ENCODE results near the gene RALGPS1.

The RALGPS1 gene

DNA sequence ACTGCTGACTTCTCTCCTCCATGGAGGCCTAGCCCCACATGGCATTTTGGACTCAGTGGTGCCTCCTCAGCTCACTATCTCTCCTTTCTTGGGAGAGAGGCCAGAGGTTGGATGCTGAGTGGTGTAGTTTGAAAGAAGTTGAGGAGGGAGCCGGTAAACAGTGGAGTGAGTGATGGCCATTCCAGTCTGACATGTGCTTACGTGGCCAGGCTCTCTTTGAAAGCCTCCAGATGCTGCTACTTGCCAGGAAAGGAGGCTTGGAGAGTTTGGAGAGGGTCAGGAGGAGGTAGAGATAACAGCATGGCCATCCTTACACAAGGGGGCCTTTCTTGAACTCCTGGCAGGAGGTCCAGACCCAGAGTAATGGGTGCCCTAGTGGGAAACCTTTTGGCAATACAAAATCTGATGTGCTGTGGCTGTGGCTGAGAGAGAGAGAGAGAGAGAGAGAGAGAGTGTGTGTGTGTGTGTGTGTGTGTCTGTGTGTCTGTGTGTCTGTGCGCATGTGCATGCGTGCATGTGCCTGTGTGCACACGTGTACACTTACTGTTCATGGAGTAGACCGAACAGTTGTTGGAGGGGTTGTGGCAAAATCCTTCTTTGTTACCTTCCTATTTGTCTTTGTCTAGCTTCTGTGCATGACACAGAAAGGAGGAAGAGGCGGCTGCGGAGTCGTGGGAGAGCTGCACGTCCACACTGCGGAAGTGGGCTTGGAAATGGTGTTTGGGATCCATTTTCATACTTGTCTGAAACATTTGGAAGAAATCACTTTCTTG lies 37.8 kb downstream of the RALGPS1 start:
- no peak for DNase-seq
- peak overlapping the region in 1 of 2 donors; percentile 74 for H3K27ac Mint-ChIP-seq
- H3K36me3 Mint-ChIP-seq (ENCODE audit: insufficient read depth), result no peaks in the 10 kb centered on the region
- H3K4me1 Mint-ChIP-seq (ENCODE audit: low read depth in 2 of 2), result peaks cover 2 to 5% of the 10 kb centered on the region in 2 donors
- H3K9me3 Mint-ChIP-seq, result no peaks in the 10 kb centered on the region
- H3K4me3 Mint-ChIP-seq, result no peak overlapping the region
- H3K27me3 Mint-ChIP-seq, result no peaks in the 10 kb centered on the region
- no peak for ATAC-seq (replicated peaks)

DNA sequence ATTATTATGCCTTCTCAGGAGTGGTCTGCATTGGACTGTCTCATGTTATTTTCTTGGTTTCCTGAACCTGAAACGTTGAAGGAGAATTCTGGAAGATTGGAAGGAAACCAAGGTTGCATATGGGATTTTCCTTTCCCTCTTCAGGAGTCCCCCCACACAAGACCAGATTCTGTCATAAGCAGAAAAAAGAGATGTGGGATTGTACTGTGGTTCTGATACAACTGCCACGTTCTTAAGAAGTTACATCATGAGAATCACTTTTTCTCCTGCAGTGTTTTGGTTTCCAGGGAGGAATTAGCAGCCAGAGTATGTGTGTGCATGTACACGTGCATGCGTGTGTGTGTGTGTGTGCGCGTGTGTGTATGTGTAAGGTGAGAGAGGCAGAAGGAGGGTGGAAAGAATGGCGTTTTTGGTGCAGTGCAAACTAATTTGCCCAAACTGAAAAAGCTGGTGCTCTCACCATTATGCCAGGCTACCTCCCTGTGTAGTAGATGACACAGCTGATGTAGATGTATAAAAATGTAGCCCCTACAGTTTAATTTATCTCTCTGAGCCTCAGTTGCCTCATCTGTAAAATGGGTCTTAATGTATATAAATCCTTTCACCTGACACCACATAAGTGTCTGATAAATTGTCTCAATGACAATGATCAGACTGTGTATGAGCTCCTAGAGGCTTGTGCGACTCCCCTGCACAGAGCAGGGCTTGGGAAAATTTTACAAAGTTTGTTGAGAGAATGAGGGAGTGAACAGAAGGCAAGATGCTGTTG lies 38.6 kb downstream of the RALGPS1 start:
- no peak for DNase-seq
- no peak overlapping the region for H3K27ac Mint-ChIP-seq
- no peaks in the 10 kb centered on the region for H3K27me3 Mint-ChIP-seq
- no peaks in the 10 kb centered on the region for H3K36me3 Mint-ChIP-seq (ENCODE audit: insufficient read depth)
- no peaks in the 10 kb centered on the region for H3K9me3 Mint-ChIP-seq
- no peak for ATAC-seq (replicated peaks)
- H3K4me3 Mint-ChIP-seq, result no peak overlapping the region
- H3K4me1 Mint-ChIP-seq (ENCODE audit: low read depth in 2 of 2), result peaks cover 0 to 5% of the 10 kb centered on the region in 2 donors

DNA sequence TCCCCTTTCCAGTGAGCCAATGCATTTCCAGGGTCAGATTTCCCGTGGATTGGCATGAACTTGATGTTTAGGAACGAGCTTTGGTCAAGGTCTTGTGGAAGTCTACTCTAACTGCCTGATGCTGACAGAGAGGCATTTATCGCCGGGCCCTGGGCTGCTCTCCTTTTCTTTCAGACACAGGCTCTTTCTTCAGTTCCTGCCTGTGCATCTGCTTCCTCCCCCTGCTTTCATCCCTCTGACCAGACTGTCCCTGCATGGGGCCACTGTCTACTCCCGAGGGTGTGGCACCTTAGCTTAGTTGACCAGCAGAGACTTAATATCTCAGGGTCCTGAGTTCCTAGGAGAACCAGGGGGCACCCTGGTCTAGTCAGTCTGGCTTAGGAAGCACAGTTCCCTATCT lies 41.2 kb downstream of the RALGPS1 start:
- H3K27ac Mint-ChIP-seq, result no peak overlapping the region
- DNase-seq, result no peak
- no peak overlapping the region for H3K4me3 Mint-ChIP-seq
- H3K9me3 Mint-ChIP-seq, result no peaks in the 10 kb centered on the region
- H3K36me3 Mint-ChIP-seq (ENCODE audit: insufficient read depth), result no peaks in the 10 kb centered on the region
- no peak for ATAC-seq (replicated peaks)
- no peaks in the 10 kb centered on the region for H3K27me3 Mint-ChIP-seq
- H3K4me1 Mint-ChIP-seq (ENCODE audit: low read depth in 2 of 2), result peaks cover 0 to 18% of the 10 kb centered on the region in 2 donors

GRCh38 chr9:126956917-126957686 lies 42.5 kb downstream of the RALGPS1 start:
- H3K4me1 Mint-ChIP-seq (ENCODE audit: low read depth in 2 of 2), result peaks cover 0 to 21% of the 10 kb centered on the region in 2 donors
- H3K36me3 Mint-ChIP-seq (ENCODE audit: insufficient read depth), result no peaks in the 10 kb centered on the region
- peak overlapping the region; percentile 11 to 16 for H3K27ac Mint-ChIP-seq
- DNase-seq, result no peak
- no peak overlapping the region for H3K4me3 Mint-ChIP-seq
- no peaks in the 10 kb centered on the region for H3K27me3 Mint-ChIP-seq
- no peak for ATAC-seq (replicated peaks)
- no peaks in the 10 kb centered on the region for H3K9me3 Mint-ChIP-seq

GRCh38 chr9:126957687-126958053 lies 43.1 kb downstream of the RALGPS1 start:
- no peak overlapping the region for H3K27ac Mint-ChIP-seq
- H3K36me3 Mint-ChIP-seq (ENCODE audit: insufficient read depth), result no peaks in the 10 kb centered on the region
- no peaks in the 10 kb centered on the region for H3K9me3 Mint-ChIP-seq
- H3K27me3 Mint-ChIP-seq, result no peaks in the 10 kb centered on the region
- no peak overlapping the region for H3K4me3 Mint-ChIP-seq
- no peak for ATAC-seq (replicated peaks)
- peaks cover 0 to 16% of the 10 kb centered on the region in 2 donors for H3K4me1 Mint-ChIP-seq (ENCODE audit: low read depth in 2 of 2)
- DNase-seq, result no peak

GRCh38 chr9:126959336-126959735 lies 44.8 kb downstream of the RALGPS1 start:
- peaks cover 2% of the 10 kb centered on the region for H3K36me3 Mint-ChIP-seq (ENCODE audit: insufficient read depth)
- DNase-seq, result no peak
- ATAC-seq (replicated peaks), result no peak
- peaks cover 0 to 16% of the 10 kb centered on the region in 2 donors for H3K4me1 Mint-ChIP-seq (ENCODE audit: low read depth in 2 of 2)
- peak overlapping the region in 1 of 2 donors; percentile 35 for H3K27ac Mint-ChIP-seq
- H3K4me3 Mint-ChIP-seq, result no peak overlapping the region
- no peaks in the 10 kb centered on the region for H3K27me3 Mint-ChIP-seq
- no peaks in the 10 kb centered on the region for H3K9me3 Mint-ChIP-seq

DNA sequence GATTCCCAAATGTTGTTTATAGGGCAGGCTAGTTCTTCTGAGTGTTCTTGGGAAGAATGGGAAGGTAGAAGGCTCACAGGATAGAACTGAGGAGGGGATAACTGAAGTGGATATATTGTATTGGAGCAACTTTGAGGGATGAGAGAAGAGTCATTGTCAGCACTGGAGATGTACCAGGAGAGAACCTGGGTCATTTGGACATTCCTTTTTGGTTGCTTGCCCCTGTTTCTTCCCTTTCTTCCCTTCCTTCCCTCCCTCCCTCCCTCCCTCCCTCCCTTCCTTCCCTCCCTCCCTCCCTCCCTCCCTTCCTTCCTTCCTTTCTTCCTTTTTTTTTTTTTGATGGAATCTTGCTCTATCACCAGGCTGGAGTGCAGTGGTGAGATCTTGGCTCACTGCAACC lies 45.3 kb downstream of the RALGPS1 start:
- Mint-ChIP-seq H3K9me3 (no peaks in the 10 kb centered on the region), H3K4me1 (ENCODE audit: low read depth in 2 of 2) (peaks cover 0 to 16% of the 10 kb centered on the region in 2 donors), H3K4me3 (no peak overlapping the region), H3K36me3 (ENCODE audit: insufficient read depth) (peaks cover 2% of the 10 kb centered on the region), H3K27ac (peak overlapping the region in 1 of 2 donors; percentile 39), H3K27me3 (no peaks in the 10 kb centered on the region)
- DNase-seq (no peak), ATAC-seq (replicated peaks) (no peak)

GRCh38 chr9:126962336-126962735 lies 47.8 kb downstream of the RALGPS1 start:
- Mint-ChIP-seq H3K27ac (no peak overlapping the region), H3K27me3 (no peaks in the 10 kb centered on the region), H3K36me3 (ENCODE audit: insufficient read depth) (peaks cover 2% of the 10 kb centered on the region), H3K9me3 (no peaks in the 10 kb centered on the region), H3K4me1 (ENCODE audit: low read depth in 2 of 2) (peaks cover 5 to 26% of the 10 kb centered on the region in 2 donors), H3K4me3 (no peak overlapping the region)
- ATAC-seq (replicated peaks), result no peak
- DNase-seq, result no peak

DNA sequence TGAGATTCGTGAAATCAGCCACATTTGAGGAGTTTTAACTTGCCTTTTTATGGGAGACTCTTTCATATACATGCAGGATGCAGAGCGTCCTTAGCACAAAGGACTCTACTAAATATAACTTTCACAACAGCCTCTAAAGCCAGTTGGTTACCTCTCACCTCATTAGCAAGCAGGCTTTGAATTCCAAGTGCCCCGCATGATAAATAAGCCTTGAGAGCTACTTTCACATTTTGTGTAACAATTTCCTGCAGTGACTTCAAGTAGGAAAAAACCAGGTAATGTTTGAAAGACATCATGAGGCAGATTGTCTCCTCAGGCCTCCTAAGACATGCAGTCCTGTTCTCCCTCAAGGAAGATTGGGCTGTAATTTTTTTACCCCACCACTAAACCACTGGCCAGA lies 50.5 kb downstream of the RALGPS1 start:
- ATAC-seq (replicated peaks), result no peak
- peaks cover 5 to 16% of the 10 kb centered on the region in 2 donors for H3K4me1 Mint-ChIP-seq (ENCODE audit: low read depth in 2 of 2)
- DNase-seq, result no peak
- no peak overlapping the region for H3K4me3 Mint-ChIP-seq
- H3K36me3 Mint-ChIP-seq (ENCODE audit: insufficient read depth), result peaks cover 2% of the 10 kb centered on the region
- H3K9me3 Mint-ChIP-seq, result no peaks in the 10 kb centered on the region
- no peak overlapping the region for H3K27ac Mint-ChIP-seq
- H3K27me3 Mint-ChIP-seq, result no peaks in the 10 kb centered on the region

GRCh38 chr9:126965541-126966428 lies 51.2 kb downstream of the RALGPS1 start:
- H3K4me3 Mint-ChIP-seq, result no peak overlapping the region
- H3K9me3 Mint-ChIP-seq, result no peaks in the 10 kb centered on the region
- no peaks in the 10 kb centered on the region for H3K27me3 Mint-ChIP-seq
- peak; percentile 70 for ATAC-seq (replicated peaks)
- DNase-seq, result peak; percentile 35 to 56 (median 36)
- H3K4me1 Mint-ChIP-seq (ENCODE audit: low read depth in 2 of 2), result peaks cover 6 to 14% of the 10 kb centered on the region in 2 donors
- H3K36me3 Mint-ChIP-seq (ENCODE audit: insufficient read depth), result peaks cover 2% of the 10 kb centered on the region
- H3K27ac Mint-ChIP-seq, result peak overlapping the region in 1 of 2 donors; percentile 50

GRCh38 chr9:126971261-126971660 lies 56.7 kb downstream of the RALGPS1 start:
- Mint-ChIP-seq H3K27ac (no peak overlapping the region), H3K36me3 (ENCODE audit: insufficient read depth) (no peaks in the 10 kb centered on the region), H3K27me3 (no peaks in the 10 kb centered on the region), H3K9me3 (no peaks in the 10 kb centered on the region), H3K4me1 (ENCODE audit: low read depth in 2 of 2) (peaks cover 2 to 6% of the 10 kb centered on the region in 2 donors), H3K4me3 (no peak overlapping the region)
- DNase-seq (no peak), ATAC-seq (replicated peaks) (no peak)

DNA sequence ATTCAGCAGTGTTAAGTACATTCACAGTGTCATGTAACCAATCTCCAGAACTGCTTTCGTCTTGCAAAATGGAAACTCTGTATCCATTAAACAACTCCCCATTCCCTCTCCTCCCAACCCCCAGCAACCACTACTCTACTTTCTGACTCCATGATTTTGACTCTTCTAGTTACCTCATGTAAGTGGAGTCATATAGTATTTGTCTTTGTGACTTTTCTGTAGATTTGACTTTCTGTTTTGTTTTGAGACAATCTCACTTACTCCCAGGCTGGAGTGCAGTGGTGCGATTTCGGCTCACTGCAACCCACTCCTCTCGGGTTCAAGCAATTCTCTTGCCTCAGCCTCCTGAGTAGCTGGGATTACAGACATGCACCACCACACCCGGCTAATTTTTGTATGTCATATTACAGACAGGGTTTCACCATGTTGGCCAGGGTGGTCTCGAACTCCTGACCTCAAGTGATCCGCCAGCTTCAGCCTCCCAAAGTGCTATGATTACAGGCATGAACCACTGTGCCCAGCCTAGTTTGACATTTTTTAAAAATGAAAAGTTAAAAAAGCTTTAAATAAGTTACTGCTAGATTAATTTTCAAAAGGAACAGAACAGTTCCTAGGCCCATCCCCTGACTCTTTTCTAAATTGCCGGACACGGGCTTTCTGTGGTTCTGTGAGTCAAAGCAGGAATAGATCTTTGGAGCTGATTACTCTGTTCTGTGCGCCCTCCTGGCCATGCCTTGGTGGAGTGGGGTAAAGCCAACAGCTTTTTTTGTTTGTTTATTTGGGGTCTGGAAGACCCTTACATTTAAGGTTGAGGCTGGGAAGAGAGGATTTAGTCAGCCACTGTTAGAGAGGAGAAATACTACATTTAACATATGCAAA lies 59.3 kb downstream of the RALGPS1 start:
- peaks cover 0 to 2% of the 10 kb centered on the region in 2 donors for H3K4me1 Mint-ChIP-seq (ENCODE audit: low read depth in 2 of 2)
- no peaks in the 10 kb centered on the region for H3K27me3 Mint-ChIP-seq
- peak overlapping the region in 1 of 2 donors; percentile 71 for H3K27ac Mint-ChIP-seq
- no peaks in the 10 kb centered on the region for H3K9me3 Mint-ChIP-seq
- ATAC-seq (replicated peaks) (no peak), DNase-seq (no peak)
- no peaks in the 10 kb centered on the region for H3K36me3 Mint-ChIP-seq (ENCODE audit: insufficient read depth)
- no peak overlapping the region for H3K4me3 Mint-ChIP-seq

All from effector memory CD8-positive, alpha-beta T cell (primary cell).